ENCODE results near the gene LMLN.

- no peak for TF ChIP-seq CTCF (conservative IDR thresholded peaks at IDR 0.05 in 1 of 2, IDR thresholded peaks at IDR 0.05 in 1 of 2; ENCODE audit: low read depth in 1 of 2, low read length in 2 of 2)
- no peak for TF ChIP-seq EZH2 (IDR thresholded peaks at IDR 0.05; ENCODE audit: low read length, missing control alignments)
Observed at GRCh38 chr3:198088421-198088955, 128.5 kb downstream of the LMLN start.

Measured in fibroblast of lung (primary cell).